ENCODE measurements around the gene COL23A1. TPM values are rescaled to one million over a fixed set of nuclear protein-coding genes. Genes with fewer than 3 reads are reported as not detected.

Gene COL23A1
- total and polyA plus RNA-seq, 2 donors (not counting 1 experiment from before 2014, with no cell fraction given), result not detected

- no peak for TF ChIP-seq EZH2 (IDR thresholded peaks at IDR 0.05; ENCODE audit: low read length, missing control alignments)
- no peak for TF ChIP-seq CTCF (conservative IDR thresholded peaks at IDR 0.05 in 1 of 2, IDR thresholded peaks at IDR 0.05 in 1 of 2; ENCODE audit: low read depth in 1 of 2, low read length in 2 of 2)
- no peak for DNase-seq (ENCODE audit: low read depth in 2 of 2)
- Histone ChIP-seq H3K36me3 (ENCODE audit: control insufficient read depth, insufficient read depth, low read length) (no peaks in the 10 kb centered on the region), H3K27ac (ENCODE audit: insufficient read depth, low read length) (no peak overlapping the region), H3K9me3 (ENCODE audit: control insufficient read depth, insufficient read depth, low read depth, low read length) (no peaks in the 10 kb centered on the region), H4K20me1 (ENCODE audit: control insufficient read depth, extremely low read depth, insufficient read depth, low read length) (no peaks in the 10 kb centered on the region), H3K4me3 (replicated peaks in 1 of 4; ENCODE audit: control extremely low read depth in 1 of 4, insufficient read depth in 1 of 4, low read depth in 3 of 4, low read length in 4 of 4) (no peak overlapping the region), H2AFZ (ENCODE audit: low read length) (no peak overlapping the region), H3K4me1 (ENCODE audit: control insufficient read depth, extremely low read depth, insufficient read depth, low read length) (no peaks in the 10 kb centered on the region), H3K4me2 (ENCODE audit: extremely low read depth, insufficient read depth, low read length) (no peak overlapping the region), H3K27me3 (ENCODE audit: control insufficient read depth, insufficient read depth, low read length) (no peaks in the 10 kb centered on the region), H3K79me2 (ENCODE audit: control insufficient read depth, insufficient read depth, low read length) (no peaks in the 10 kb centered on the region), H3K9ac (ENCODE audit: insufficient read depth, low read length) (no peak overlapping the region)
Measured at GRCh38 chr5:178450121-178451028, 139.8 kb downstream of the COL23A1 start.

- Histone ChIP-seq H3K27ac (ENCODE audit: insufficient read depth, low read length) (no peak overlapping the region), H3K9ac (ENCODE audit: insufficient read depth, low read length) (no peak overlapping the region), H3K4me2 (ENCODE audit: extremely low read depth, insufficient read depth, low read length) (no peak overlapping the region), H3K4me3 (replicated peaks in 1 of 4; ENCODE audit: control extremely low read depth in 1 of 4, insufficient read depth in 1 of 4, low read depth in 3 of 4, low read length in 4 of 4) (no peak overlapping the region), H3K36me3 (ENCODE audit: control insufficient read depth, insufficient read depth, low read length) (no peaks in the 10 kb centered on the region), H3K27me3 (ENCODE audit: control insufficient read depth, insufficient read depth, low read length) (no peaks in the 10 kb centered on the region), H4K20me1 (ENCODE audit: control insufficient read depth, extremely low read depth, insufficient read depth, low read length) (no peaks in the 10 kb centered on the region), H3K9me3 (ENCODE audit: control insufficient read depth, insufficient read depth, low read depth, low read length) (no peaks in the 10 kb centered on the region), H2AFZ (ENCODE audit: low read length) (no peak overlapping the region), H3K4me1 (ENCODE audit: control insufficient read depth, extremely low read depth, insufficient read depth, low read length) (no peaks in the 10 kb centered on the region), H3K79me2 (ENCODE audit: control insufficient read depth, insufficient read depth, low read length) (no peaks in the 10 kb centered on the region)
- no peak for DNase-seq (ENCODE audit: low read depth in 2 of 2)
- TF ChIP-seq EZH2 (IDR thresholded peaks at IDR 0.05; ENCODE audit: low read length, missing control alignments) (no peak), CTCF (conservative IDR thresholded peaks at IDR 0.05 in 1 of 2, IDR thresholded peaks at IDR 0.05 in 1 of 2; ENCODE audit: low read depth in 1 of 2, low read length in 2 of 2) (no peak)
Measured at GRCh38 chr5:178449163-178450070, 140.8 kb downstream of the COL23A1 start.

- no peak for DNase-seq (ENCODE audit: low read depth in 2 of 2)
- no peak overlapping the region for H3K4me3 ChIP-seq (replicated peaks in 1 of 4; ENCODE audit: control extremely low read depth in 1 of 4, insufficient read depth in 1 of 4, low read depth in 3 of 4, low read length in 4 of 4)
- no peak overlapping the region for H3K9ac ChIP-seq (ENCODE audit: insufficient read depth, low read length)
- H3K4me2 ChIP-seq (ENCODE audit: extremely low read depth, insufficient read depth, low read length), result no peak overlapping the region
- no peak overlapping the region for H3K27ac ChIP-seq (ENCODE audit: insufficient read depth, low read length)
- no peak overlapping the region for H2AFZ ChIP-seq (ENCODE audit: low read length)
- TF ChIP-seq CTCF (conservative IDR thresholded peaks at IDR 0.05 in 1 of 2, IDR thresholded peaks at IDR 0.05 in 1 of 2; ENCODE audit: low read depth in 1 of 2, low read length in 2 of 2) (no peak), EZH2 (IDR thresholded peaks at IDR 0.05; ENCODE audit: low read length, missing control alignments) (no peak)
- H4K20me1 ChIP-seq (ENCODE audit: control insufficient read depth, extremely low read depth, insufficient read depth, low read length), result no peaks in the 10 kb centered on the region
- H3K27me3 ChIP-seq (ENCODE audit: control insufficient read depth, insufficient read depth, low read length), result no peaks in the 10 kb centered on the region
- no peaks in the 10 kb centered on the region for H3K36me3 ChIP-seq (ENCODE audit: control insufficient read depth, insufficient read depth, low read length)
- no peaks in the 10 kb centered on the region for H3K9me3 ChIP-seq (ENCODE audit: control insufficient read depth, insufficient read depth, low read depth, low read length)
- H3K79me2 ChIP-seq (ENCODE audit: control insufficient read depth, insufficient read depth, low read length), result no peaks in the 10 kb centered on the region
- H3K4me1 ChIP-seq (ENCODE audit: control insufficient read depth, extremely low read depth, insufficient read depth, low read length), result no peaks in the 10 kb centered on the region
Measured at GRCh38 chr5:178445534-178445933, 144.7 kb downstream of the COL23A1 start.

Measured in fibroblast of lung (primary cell).